ENCODE data around the gene CCDC39. TPM values are rescaled to one million over a fixed set of nuclear protein-coding genes. Genes with fewer than 3 reads are reported as not detected.

Gene CCDC39
- polyA plus RNA-seq, 3 donors: not detected

DNA sequence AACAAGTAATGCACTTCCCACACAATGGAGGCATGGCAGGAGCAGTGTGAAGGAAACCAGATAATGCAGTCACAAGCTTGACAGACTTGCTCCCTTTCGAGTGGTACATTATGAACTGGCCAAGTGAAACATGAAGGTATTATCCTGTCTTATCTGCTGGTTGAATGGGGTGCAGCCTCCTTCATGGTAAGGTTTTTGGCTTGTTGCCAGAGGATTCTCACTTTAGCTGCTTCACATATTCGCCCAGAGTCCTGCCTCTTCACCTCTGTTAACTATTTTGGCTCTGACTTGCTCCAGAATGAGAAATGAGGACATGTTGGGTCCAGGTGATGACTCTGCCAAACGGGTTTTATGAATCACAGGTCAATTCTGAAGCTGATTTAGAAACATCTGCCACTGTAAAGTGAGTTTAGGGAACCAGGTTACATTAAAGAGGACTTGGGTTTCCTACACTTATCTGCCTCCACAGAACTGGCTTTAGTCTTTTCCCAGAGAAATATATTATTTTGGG lies 19.5 kb upstream of the CCDC39 start:
- Histone ChIP-seq H3K27ac (ENCODE audit: low read depth in 1 of 2, low read length in 2 of 2) (no peak overlapping the region), H3K27me3 (ENCODE audit: control insufficient read depth in 2 of 2, insufficient read depth in 2 of 2, low read length in 2 of 2) (no peaks in the 10 kb centered on the region), H4K20me1 (ENCODE audit: insufficient read depth, low read length) (no peaks in the 10 kb centered on the region), H3K36me3 (replicated peaks in 1 of 2; ENCODE audit: control insufficient read depth in 1 of 2, insufficient read depth in 2 of 2, low read length in 2 of 2) (no peaks in the 10 kb centered on the region), H3K9me3 (replicated peaks in 1 of 2; ENCODE audit: control insufficient read depth in 1 of 2, insufficient read depth in 1 of 2, low read length in 2 of 2) (no peaks in the 10 kb centered on the region), H3K79me2 (ENCODE audit: insufficient read depth, low read length) (no peaks in the 10 kb centered on the region), H3K4me1 (ENCODE audit: control insufficient read depth in 1 of 2, insufficient read depth in 2 of 2, low read length in 2 of 2) (no peaks in the 10 kb centered on the region), H2AFZ (ENCODE audit: insufficient read depth, low read depth, low read length, poor library complexity, severe bottlenecking) (no peak overlapping the region), H3K4me2 (replicated peaks; ENCODE audit: extremely low read depth, low read length, poor library complexity, severe bottlenecking) (no peak overlapping the region), H3K9ac (ENCODE audit: insufficient read depth, low read length, poor library complexity, severe bottlenecking) (no peak overlapping the region), H3K4me3 (replicated peaks in 1 of 3; ENCODE audit: low read depth in 2 of 3, low read length in 3 of 3) (no peak overlapping the region)
- Mint-ChIP-seq H3K4me3 (no peak overlapping the region), H3K4me1 (no peaks in the 10 kb centered on the region), H3K27ac (no peak overlapping the region), H3K36me3 (no peaks in the 10 kb centered on the region), H3K27me3 (ENCODE audit: low read depth in 3 of 3) (peaks cover 0 to 2% (median 0%) of the 10 kb centered on the region in 3 donors), H3K9me3 (peaks cover 0 to 4% (median 0%) of the 10 kb centered on the region in 7 donors)
- TF ChIP-seq, protein P1, sequence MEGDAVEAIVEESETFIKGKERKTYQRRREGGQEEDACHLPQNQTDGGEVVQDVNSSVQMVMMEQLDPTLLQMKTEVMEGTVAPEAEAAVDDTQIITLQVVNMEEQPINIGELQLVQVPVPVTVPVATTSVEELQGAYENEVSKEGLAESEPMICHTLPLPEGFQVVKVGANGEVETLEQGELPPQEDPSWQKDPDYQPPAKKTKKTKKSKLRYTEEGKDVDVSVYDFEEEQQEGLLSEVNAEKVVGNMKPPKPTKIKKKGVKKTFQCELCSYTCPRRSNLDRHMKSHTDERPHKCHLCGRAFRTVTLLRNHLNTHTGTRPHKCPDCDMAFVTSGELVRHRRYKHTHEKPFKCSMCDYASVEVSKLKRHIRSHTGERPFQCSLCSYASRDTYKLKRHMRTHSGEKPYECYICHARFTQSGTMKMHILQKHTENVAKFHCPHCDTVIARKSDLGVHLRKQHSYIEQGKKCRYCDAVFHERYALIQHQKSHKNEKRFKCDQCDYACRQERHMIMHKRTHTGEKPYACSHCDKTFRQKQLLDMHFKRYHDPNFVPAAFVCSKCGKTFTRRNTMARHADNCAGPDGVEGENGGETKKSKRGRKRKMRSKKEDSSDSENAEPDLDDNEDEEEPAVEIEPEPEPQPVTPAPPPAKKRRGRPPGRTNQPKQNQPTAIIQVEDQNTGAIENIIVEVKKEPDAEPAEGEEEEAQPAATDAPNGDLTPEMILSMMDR (IDR thresholded peaks at IDR 0.05): no peak
- 73% methylated on average over 2 of the region's 3 CpGs for WGBS (ENCODE audit: insufficient coverage)
- DNase-seq: no peak
- intact Hi-C loops (cut with micrococcal nuclease): no loop called here

DNA sequence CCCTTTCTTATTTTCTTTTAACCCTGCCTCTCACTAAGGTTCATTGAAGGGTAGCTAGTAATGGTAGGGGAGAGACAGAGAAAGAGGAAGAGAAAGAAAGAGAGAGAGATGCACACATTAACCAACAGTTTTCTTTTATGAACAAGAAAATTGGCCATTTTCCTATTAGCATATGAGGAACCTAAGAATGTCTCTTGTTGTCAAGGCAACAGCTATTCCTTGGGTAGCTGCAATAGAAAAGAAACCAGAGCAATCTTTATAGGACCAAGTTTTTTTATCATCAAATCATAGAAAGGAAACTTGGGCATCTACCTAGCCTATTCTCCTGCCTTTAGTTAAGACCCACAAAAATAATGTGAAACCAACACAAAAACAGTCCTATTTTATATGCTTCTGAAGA lies 15.0 kb upstream of the CCDC39 start:
- intact Hi-C loops (cut with micrococcal nuclease): no loop called here

More for the DNA sequence above, 15.0 kb upstream of the CCDC39 start:
- H3K27me3 Mint-ChIP-seq (ENCODE audit: low read depth in 3 of 3): peaks cover 2 to 3% (median 2%) of the 10 kb centered on the region in 3 donors
- TF ChIP-seq, protein P1 (IDR thresholded peaks at IDR 0.05): no peak
- H3K27ac Mint-ChIP-seq: no peak overlapping the region
- Histone ChIP-seq H2AFZ (ENCODE audit: insufficient read depth, low read depth, low read length, poor library complexity, severe bottlenecking) (no peak overlapping the region), H3K4me2 (replicated peaks; ENCODE audit: extremely low read depth, low read length, poor library complexity, severe bottlenecking) (no peak overlapping the region), H3K9ac (ENCODE audit: insufficient read depth, low read length, poor library complexity, severe bottlenecking) (no peak overlapping the region), H3K36me3 (replicated peaks in 1 of 2; ENCODE audit: control insufficient read depth in 1 of 2, insufficient read depth in 2 of 2, low read length in 2 of 2) (no peaks in the 10 kb centered on the region), H3K9me3 (replicated peaks in 1 of 2; ENCODE audit: control insufficient read depth in 1 of 2, insufficient read depth in 1 of 2, low read length in 2 of 2) (no peaks in the 10 kb centered on the region), H3K27me3 (ENCODE audit: control insufficient read depth in 2 of 2, insufficient read depth in 2 of 2, low read length in 2 of 2) (no peaks in the 10 kb centered on the region), H3K79me2 (ENCODE audit: insufficient read depth, low read length) (no peaks in the 10 kb centered on the region), H3K27ac (ENCODE audit: low read depth in 1 of 2, low read length in 2 of 2) (no peak overlapping the region), H3K4me1 (ENCODE audit: control insufficient read depth in 1 of 2, insufficient read depth in 2 of 2, low read length in 2 of 2) (no peaks in the 10 kb centered on the region), H3K4me3 (replicated peaks in 1 of 3; ENCODE audit: low read depth in 2 of 3, low read length in 3 of 3) (no peak overlapping the region), H4K20me1 (ENCODE audit: insufficient read depth, low read length) (no peaks in the 10 kb centered on the region)
- no peaks in the 10 kb centered on the region for H3K9me3 Mint-ChIP-seq
- no peaks in the 10 kb centered on the region for H3K36me3 Mint-ChIP-seq
- no peak overlapping the region for H3K4me3 Mint-ChIP-seq
- no peaks in the 10 kb centered on the region for H3K4me1 Mint-ChIP-seq
- DNase-seq: no peak

Measured in CD14-positive monocyte (primary cell).